HG02981 (cell line): ENCODE data around the gene AKNA.
A peak's percentile ranks its signal among the peaks of the same experiment; 100 is the strongest.

ENCODE experiments used
- ATAC-seq: cut with Tn5 transposase; IDR thresholded peaks from one replicate; pipeline ENCODE4 v1.9.1; 2021; ENCODE audit warnings: mild to moderate bottlenecking, moderate library complexity; ENCODE audit not compliant: unreplicated experiment

Gene AKNA

DNA sequence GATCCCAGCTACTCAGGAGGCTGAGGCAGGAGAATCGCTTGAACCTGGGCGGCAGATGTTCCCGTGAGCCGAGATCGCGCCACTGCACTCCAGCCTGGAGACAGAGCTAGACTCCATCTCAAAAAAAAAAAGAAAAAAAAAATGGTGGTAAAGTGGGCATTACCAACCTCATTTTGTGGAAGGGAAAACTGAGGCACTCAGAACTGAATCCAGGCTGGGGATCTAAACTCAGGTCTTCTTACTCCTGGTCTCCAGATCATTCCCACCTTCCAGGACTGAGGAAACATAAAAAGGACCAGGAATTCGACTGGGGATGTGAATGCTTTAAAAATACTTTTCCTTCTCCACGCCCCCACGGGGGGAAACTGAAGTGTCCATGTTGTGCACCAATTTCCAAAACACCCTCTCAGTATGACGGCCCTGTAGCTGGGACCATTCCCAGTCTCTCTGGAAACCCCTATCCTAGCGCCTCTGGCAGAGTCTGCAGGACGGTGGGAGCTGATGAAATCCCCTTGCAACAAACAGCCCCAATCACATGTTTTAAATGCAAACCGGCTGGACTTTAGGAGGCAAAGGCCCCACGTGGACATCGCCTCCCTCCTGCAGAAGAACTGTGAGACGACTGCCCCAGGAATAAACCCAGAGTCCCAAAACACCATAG, 8.9 kb upstream of the AKNA start:
- ATAC-seq, result no peak

DNA sequence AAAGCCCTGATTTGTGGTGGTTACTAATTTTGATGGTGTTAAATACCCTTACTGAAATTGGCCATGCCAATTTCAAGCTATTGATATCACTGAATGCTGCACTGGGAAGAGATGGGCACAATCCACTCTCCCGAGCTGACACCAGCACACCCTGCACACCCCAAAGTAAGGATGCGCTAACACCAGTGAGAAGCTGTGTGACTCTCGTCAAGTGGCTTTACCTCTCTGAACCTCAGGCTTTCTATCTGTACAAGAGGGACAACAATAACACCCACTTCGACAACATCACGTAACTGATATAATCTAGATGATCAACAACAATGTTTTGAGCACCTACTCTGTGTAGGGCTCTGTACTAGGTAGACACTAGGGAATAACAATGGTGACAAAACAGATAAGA, 8.0 kb upstream of the AKNA start:
- no peak for ATAC-seq

- ATAC-seq, result no peak
Observed at GRCh38 chr9:114395334-114395617, 7.5 kb upstream of the AKNA start.

DNA sequence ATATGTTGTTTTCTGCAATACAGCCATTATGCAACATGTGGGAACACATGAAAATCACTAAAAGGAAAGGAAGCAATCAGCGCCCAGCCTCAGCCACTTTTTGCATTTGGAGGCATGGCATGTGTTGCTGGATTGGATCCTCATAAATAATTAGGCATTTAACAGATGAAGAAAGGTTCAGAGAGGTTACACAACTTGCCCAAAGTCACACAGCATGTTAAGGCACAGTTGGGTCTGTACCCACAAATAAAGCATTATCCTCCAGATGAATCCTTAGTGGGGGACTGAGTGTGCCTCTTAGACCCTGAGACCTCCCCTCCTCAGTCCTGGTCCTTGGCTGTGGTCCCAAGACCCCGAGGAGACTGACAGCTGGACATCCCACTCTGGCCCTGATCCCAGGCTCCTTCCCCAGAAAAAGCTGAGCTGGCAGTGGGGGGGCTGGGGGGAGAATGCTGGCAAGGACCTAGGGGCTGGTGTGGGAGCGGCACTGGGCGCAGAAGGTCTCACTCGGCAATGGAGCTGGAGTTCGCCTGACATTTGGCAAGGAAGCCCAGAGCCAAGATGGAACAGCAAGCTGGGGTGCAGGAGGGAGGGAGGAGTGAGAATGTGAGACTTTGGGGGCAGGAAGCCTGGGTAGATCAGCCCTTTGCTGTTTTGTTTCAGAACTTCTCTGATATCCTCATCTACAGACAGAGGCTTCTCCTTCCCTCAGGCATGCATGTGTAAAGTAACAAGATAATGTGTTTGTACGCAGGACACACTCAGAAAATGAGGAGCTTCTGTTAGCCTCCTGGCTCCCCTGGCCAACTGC, 6.9 kb upstream of the AKNA start:
- ATAC-seq, result no peak

DNA sequence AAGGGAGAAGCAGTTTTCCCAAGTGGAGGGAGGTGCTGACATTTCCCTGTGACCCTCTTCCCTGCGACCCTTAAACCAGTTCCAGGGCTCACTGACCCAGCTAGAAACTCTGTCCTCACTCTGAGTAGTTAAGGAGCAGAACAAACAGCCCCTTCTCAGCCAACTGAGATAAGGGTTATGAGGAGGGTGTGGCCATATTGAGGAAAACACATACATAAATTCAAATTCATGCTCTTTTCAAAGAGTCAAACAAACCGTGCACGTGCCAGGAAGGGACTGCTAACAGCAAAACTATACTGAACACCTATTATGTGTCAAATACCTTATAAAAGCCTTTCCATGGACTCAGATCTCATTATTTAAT, 4.9 kb upstream of the AKNA start:
- no peak for ATAC-seq

DNA sequence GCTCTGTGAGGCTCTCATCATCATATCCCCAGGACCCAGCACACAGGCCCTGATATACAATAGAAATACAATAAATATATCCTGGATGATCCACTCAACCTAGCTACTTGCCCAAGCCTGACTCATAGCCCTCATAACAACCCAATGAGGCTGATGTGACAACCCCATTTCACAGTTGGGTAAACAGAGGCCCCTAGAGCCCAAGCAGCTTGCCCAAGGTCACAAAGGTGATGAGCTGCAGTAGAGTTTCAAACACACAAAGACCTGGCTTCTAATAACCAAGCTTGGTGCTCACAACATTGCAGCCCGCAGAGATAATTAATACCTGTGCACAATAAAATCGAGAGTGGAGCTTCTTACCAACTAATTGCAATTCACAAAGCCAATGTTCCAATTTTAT, 3.2 kb upstream of the AKNA start:
- ATAC-seq, result no peak

DNA sequence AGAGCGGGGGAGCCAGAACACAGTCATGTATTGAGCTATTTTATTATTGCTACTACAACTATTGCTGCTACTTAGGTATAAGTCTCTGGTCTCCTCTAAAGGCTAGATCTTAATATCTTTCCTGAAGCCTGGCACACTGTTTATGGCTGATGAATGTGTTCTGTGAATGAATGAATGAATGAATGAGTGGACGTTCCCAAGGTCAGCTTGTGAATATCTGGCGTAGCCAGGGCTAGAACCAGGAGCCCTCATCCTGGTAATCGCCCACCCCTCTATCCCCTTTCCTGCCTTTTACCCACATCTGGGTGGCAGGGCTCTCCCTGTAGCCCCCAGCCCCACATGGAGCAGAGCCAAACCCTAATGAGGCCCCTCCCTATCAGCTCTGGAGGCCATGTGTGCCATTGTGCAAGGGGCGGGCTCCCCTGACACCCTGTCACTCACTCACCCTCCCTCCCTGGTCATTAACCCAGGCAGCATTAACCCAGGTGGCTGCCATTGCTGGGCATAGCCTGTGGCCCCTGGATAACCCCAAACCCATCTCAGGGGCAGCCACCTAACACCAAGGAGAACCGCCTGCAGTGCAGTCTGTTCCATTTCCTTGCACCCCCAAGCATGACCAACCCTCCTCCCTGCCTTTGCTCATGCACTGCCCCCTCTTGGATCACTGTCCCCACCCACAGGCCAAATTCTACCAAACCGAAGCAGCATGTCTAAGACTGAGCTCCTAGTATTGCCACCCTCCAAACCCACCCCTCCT, 2.0 kb upstream of the AKNA start:
- no peak for ATAC-seq

GRCh38 chr9:114388764-114389375, 1.1 kb upstream of the AKNA start:
- ATAC-seq, result no peak

GRCh38 chr9:114388357-114388682, 538 bp upstream of the AKNA start:
- no peak for ATAC-seq

GRCh38 chr9:114386886-114387679, 699 bp downstream of the AKNA start:
- no peak for ATAC-seq

GRCh38 chr9:114386361-114386885, 1.4 kb downstream of the AKNA start:
- ATAC-seq, result no peak

DNA sequence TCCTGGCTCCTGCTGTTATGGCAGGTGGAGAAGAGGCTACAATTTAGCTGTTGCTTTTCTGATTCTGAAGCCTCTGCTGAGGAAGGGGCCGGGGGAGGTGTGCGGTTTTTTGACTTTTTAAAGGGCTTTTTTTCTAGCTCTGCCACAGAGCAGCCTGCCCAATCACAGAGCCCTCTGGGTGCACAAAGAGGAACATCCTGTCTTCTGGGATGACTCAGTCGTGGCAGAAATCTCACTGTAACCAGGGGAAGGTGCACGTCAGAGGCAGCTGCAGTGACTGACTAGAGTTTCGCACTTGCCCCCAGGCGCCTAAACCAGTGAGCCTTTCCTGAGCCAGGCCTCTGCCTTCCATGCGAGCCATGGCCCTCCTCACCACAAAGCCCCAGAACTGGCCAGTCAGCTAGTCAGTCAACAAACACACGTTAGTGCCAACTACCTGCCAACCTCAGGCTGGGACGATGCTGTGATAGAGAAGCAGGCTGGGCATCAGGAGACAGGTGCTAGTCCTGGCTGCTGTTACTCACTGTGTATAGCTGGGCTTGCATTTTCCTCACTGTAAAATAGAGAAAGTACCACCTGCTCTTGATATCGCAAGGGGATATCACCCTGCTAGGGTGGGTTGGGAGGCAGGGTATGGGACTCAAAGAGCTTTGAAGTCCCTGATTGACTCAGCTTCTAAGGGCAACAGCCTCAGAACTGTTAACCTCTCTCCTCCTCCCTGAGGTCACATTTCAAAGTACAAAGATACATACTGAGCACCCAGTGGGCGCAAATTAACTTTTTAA, 2.2 kb downstream of the AKNA start:
- peak; percentile 88 for ATAC-seq

GRCh38 chr9:114384836-114385396, 2.9 kb downstream of the AKNA start:
- ATAC-seq, result no peak

- no peak for ATAC-seq
Observed at GRCh38 chr9:114384341-114384740, 3.4 kb downstream of the AKNA start.

GRCh38 chr9:114383521-114384231, 4.1 kb downstream of the AKNA start:
- no peak for ATAC-seq

GRCh38 chr9:114382699-114383520, 4.9 kb downstream of the AKNA start:
- no peak for ATAC-seq

- no peak for ATAC-seq
Observed at GRCh38 chr9:114378883-114379282, 8.9 kb downstream of the AKNA start.

DNA sequence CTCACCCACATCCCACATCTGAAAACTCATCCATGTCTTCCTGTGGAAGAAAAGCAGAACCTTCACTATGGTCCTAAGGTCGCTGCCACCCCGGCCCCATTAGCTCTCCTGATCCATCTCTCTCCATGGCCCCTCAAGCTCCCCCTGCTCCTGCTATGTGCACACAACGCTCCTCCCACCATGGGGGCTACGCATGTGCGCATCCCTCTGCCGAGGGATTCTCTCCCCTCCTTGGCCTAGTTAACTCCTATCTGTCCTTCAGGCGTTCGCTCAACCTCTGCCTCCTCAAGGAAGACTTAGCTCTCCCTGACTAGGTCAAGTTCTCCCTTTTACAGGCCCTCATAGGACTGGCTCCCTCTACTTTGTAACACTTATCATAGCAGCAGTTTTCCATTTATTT, 9.8 kb downstream of the AKNA start:
- no peak for ATAC-seq
